ENCODE data around the gene PRRT4.

DNA sequence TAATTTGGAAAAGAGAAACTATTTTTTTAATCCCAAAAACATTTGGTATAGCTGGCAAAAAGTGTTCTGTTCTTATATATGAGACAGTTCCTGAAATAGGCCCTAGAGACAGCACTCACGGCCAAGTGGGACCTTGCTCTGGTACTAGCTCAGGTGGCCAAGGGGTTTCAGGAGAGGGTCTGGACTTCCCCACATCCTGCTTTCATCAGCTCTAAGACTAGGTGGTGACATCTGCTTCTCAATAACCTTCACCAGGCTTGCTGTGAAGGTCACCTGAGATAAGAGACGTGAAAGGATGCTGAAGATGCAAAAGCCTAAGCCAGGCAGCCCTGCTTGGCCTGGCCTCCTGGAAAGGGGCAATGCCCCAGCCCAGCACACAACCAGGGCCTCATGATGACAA is 58.4 kb downstream of the PRRT4 start:
- TF ChIP-seq, protein P1, sequence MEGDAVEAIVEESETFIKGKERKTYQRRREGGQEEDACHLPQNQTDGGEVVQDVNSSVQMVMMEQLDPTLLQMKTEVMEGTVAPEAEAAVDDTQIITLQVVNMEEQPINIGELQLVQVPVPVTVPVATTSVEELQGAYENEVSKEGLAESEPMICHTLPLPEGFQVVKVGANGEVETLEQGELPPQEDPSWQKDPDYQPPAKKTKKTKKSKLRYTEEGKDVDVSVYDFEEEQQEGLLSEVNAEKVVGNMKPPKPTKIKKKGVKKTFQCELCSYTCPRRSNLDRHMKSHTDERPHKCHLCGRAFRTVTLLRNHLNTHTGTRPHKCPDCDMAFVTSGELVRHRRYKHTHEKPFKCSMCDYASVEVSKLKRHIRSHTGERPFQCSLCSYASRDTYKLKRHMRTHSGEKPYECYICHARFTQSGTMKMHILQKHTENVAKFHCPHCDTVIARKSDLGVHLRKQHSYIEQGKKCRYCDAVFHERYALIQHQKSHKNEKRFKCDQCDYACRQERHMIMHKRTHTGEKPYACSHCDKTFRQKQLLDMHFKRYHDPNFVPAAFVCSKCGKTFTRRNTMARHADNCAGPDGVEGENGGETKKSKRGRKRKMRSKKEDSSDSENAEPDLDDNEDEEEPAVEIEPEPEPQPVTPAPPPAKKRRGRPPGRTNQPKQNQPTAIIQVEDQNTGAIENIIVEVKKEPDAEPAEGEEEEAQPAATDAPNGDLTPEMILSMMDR (conservative IDR thresholded peaks at IDR 0.05): no peak
- no peak for TF ChIP-seq EZH2 (IDR thresholded peaks at IDR 0.05; ENCODE audit: low read depth)

Measured in PC-9 (cell line).